ENCODE measurements around the gene TMSB15A.
"Not testable (repeated sequence)": the region's sequence is repeated elsewhere in the genome, so short reads cannot be mapped to it uniquely, and the experiment has no call there.

Gene TMSB15A

GRCh38 chrX:102548231-102548630, 31.7 kb upstream of the TMSB15A start:
- DNase-seq (ENCODE audit: low read depth in 1 of 2, low spot score in 1 of 2), result no peak
- no peak overlapping the region for H3K27ac ChIP-seq (replicated peaks)
- H3K4me3 ChIP-seq (replicated peaks; ENCODE audit: insufficient read depth, low read length), result no peak overlapping the region
- TF ChIP-seq GABPA (IDR thresholded peaks at IDR 0.05; ENCODE audit: low read depth) (no peak), POLR2AphosphoS5 (IDR thresholded peaks at IDR 0.05; ENCODE audit: low read depth) (no peak), CTCF (IDR thresholded peaks at IDR 0.05; ENCODE audit: insufficient read depth, low read length) (no peak), REST (IDR thresholded peaks at IDR 0.05; ENCODE audit: insufficient replicate concordance, low read depth) (no peak)
- H3K27me3 ChIP-seq (ENCODE audit: insufficient read depth, poor library complexity, severe bottlenecking), result peaks cover 9% of the 10 kb centered on the region

- TF ChIP-seq REST (IDR thresholded peaks at IDR 0.05; ENCODE audit: insufficient replicate concordance, low read depth), result no peak
- TF ChIP-seq POLR2AphosphoS5 (IDR thresholded peaks at IDR 0.05; ENCODE audit: low read depth), result no peak
- TF ChIP-seq SPI1 (IDR thresholded peaks at IDR 0.05; ENCODE audit: borderline replicate concordance, low read depth), result no peak
- TF ChIP-seq GABPA (IDR thresholded peaks at IDR 0.05; ENCODE audit: low read depth), result no peak
- TF ChIP-seq CTCF (IDR thresholded peaks at IDR 0.05; ENCODE audit: insufficient read depth, low read length), result no peak
- no peak overlapping the region for H3K27ac ChIP-seq (replicated peaks)
- no peak overlapping the region for H3K4me3 ChIP-seq (replicated peaks; ENCODE audit: insufficient read depth, low read length)
- peaks cover 9% of the 10 kb centered on the region for H3K27me3 ChIP-seq (ENCODE audit: insufficient read depth, poor library complexity, severe bottlenecking)
- no peak for DNase-seq (ENCODE audit: low read depth in 1 of 2, low spot score in 1 of 2)
Observed at GRCh38 chrX:102546828-102547493, 30.4 kb upstream of the TMSB15A start.

GRCh38 chrX:102546175-102546574, 29.6 kb upstream of the TMSB15A start:
- not testable (repeated sequence) for H3K27me3 ChIP-seq (ENCODE audit: insufficient read depth, poor library complexity, severe bottlenecking); H3K27ac ChIP-seq (replicated peaks); H3K4me3 ChIP-seq (replicated peaks; ENCODE audit: insufficient read depth, low read length); DNase-seq (ENCODE audit: low read depth in 1 of 2, low spot score in 1 of 2)

- no peak for DNase-seq (ENCODE audit: low read depth in 1 of 2, low spot score in 1 of 2)
- Histone ChIP-seq H3K27ac (replicated peaks) (no peak overlapping the region), H3K4me3 (replicated peaks; ENCODE audit: insufficient read depth, low read length) (no peak overlapping the region), H3K27me3 (ENCODE audit: insufficient read depth, poor library complexity, severe bottlenecking) (no peaks in the 10 kb centered on the region)
- TF ChIP-seq GABPA (IDR thresholded peaks at IDR 0.05; ENCODE audit: low read depth) (no peak), CTCF (IDR thresholded peaks at IDR 0.05; ENCODE audit: insufficient read depth, low read length) (no peak), SPI1 (IDR thresholded peaks at IDR 0.05; ENCODE audit: borderline replicate concordance, low read depth) (no peak), POLR2AphosphoS5 (IDR thresholded peaks at IDR 0.05; ENCODE audit: low read depth) (no peak), REST (IDR thresholded peaks at IDR 0.05; ENCODE audit: insufficient replicate concordance, low read depth) (no peak)
Observed at GRCh38 chrX:102535958-102536357, 19.4 kb upstream of the TMSB15A start.

Data from HL-60 (cell line).